Measurements from ENCODE around the gene BMP6. TPM values are rescaled to one million over a fixed set of nuclear protein-coding genes. Genes with fewer than 3 reads are reported as not detected.

The BMP6 gene
- polyA plus RNA-seq, 1 donor from 2014 or later = 2.4 TPM

DNA sequence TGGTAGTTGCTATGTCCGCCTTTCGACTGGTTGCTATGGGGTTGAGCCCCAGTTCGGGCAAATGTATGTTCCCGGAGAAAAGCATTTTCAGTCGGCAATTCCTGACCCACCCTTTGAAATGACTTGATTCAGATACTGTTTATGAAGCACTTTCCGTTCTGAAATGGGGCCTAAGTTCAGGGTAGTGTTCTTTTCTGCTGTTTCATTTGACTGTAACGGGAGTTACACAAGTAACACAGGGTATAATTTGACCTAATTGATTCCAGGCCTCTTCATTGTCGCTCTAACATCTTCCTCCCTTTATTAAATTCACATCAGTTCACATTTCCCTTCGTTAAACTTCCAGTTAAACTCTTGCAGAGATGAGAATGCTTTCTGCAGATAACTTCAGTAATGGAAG, 85.5 kb downstream of the BMP6 start:
- Histone ChIP-seq H3K9me3 (ENCODE audit: low read length) (no peaks in the 10 kb centered on the region), H3K4me3 (ENCODE audit: low read length) (no peak overlapping the region), H3K36me3 (ENCODE audit: insufficient read depth, low read length) (no peaks in the 10 kb centered on the region), H3F3A (ENCODE audit: insufficient read depth, low read length, poor library complexity, severe bottlenecking) (no peaks in the 10 kb centered on the region), H3K79me2 (replicated peaks; ENCODE audit: insufficient read depth, low read length) (no peaks in the 10 kb centered on the region), H2AFZ (ENCODE audit: low read depth, low read length) (no peak overlapping the region), H4K20me1 (ENCODE audit: insufficient read depth) (no peaks in the 10 kb centered on the region), H3K27me3 (ENCODE audit: insufficient read depth, low read depth, low read length) (no peaks in the 10 kb centered on the region), H3K27ac (ENCODE audit: low read length) (no peak overlapping the region), H3K9ac (ENCODE audit: low read length) (no peak overlapping the region), H3K9me2 (ENCODE audit: insufficient read depth, low read length) (no peaks in the 10 kb centered on the region), H3K4me2 (ENCODE audit: low read length) (no peak overlapping the region)
- TF ChIP-seq SMC3 (conservative IDR thresholded peaks at IDR 0.05; ENCODE audit: poor library complexity) (no peak), POLR2AphosphoS5 (IDR thresholded peaks at IDR 0.05) (no peak)
- TF ChIP-seq, protein P1, sequence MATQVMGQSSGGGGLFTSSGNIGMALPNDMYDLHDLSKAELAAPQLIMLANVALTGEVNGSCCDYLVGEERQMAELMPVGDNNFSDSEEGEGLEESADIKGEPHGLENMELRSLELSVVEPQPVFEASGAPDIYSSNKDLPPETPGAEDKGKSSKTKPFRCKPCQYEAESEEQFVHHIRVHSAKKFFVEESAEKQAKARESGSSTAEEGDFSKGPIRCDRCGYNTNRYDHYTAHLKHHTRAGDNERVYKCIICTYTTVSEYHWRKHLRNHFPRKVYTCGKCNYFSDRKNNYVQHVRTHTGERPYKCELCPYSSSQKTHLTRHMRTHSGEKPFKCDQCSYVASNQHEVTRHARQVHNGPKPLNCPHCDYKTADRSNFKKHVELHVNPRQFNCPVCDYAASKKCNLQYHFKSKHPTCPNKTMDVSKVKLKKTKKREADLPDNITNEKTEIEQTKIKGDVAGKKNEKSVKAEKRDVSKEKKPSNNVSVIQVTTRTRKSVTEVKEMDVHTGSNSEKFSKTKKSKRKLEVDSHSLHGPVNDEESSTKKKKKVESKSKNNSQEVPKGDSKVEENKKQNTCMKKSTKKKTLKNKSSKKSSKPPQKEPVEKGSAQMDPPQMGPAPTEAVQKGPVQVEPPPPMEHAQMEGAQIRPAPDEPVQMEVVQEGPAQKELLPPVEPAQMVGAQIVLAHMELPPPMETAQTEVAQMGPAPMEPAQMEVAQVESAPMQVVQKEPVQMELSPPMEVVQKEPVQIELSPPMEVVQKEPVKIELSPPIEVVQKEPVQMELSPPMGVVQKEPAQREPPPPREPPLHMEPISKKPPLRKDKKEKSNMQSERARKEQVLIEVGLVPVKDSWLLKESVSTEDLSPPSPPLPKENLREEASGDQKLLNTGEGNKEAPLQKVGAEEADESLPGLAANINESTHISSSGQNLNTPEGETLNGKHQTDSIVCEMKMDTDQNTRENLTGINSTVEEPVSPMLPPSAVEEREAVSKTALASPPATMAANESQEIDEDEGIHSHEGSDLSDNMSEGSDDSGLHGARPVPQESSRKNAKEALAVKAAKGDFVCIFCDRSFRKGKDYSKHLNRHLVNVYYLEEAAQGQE (IDR thresholded peaks at IDR 0.05; ENCODE audit: borderline replicate concordance) = no peak

DNA sequence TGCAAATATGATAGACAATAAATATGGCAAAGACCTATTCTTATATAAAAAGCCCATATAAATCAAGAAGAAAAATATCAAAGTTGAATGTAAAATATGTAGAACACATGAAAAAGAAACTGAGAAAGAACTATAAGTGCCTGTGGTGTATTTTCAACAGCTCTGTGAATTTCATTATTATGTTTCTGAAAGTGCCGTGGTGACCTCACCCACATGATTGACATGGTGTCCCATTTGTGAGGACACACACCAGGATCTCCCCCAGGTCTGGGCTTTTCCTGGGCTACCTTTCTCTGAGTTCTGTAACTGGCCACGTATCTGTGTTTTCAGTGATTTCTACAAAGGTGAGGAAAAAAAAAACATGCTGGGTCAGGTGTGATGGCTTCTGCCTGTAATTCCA, 86.7 kb downstream of the BMP6 start:
- Histone ChIP-seq H3K9ac (ENCODE audit: low read length) (no peak overlapping the region), H3K9me3 (ENCODE audit: low read length) (no peaks in the 10 kb centered on the region), H4K20me1 (ENCODE audit: insufficient read depth) (no peaks in the 10 kb centered on the region), H3K4me3 (ENCODE audit: low read length) (no peak overlapping the region), H2AFZ (ENCODE audit: low read depth, low read length) (no peak overlapping the region), H3F3A (ENCODE audit: insufficient read depth, low read length, poor library complexity, severe bottlenecking) (no peaks in the 10 kb centered on the region), H3K27me3 (ENCODE audit: insufficient read depth, low read depth, low read length) (no peaks in the 10 kb centered on the region), H3K9me2 (ENCODE audit: insufficient read depth, low read length) (no peaks in the 10 kb centered on the region), H3K4me2 (ENCODE audit: low read length) (no peak overlapping the region), H3K27ac (ENCODE audit: low read length) (no peak overlapping the region), H3K79me2 (replicated peaks; ENCODE audit: insufficient read depth, low read length) (no peaks in the 10 kb centered on the region), H3K36me3 (ENCODE audit: insufficient read depth, low read length) (no peaks in the 10 kb centered on the region)
- TF ChIP-seq, protein P2, sequence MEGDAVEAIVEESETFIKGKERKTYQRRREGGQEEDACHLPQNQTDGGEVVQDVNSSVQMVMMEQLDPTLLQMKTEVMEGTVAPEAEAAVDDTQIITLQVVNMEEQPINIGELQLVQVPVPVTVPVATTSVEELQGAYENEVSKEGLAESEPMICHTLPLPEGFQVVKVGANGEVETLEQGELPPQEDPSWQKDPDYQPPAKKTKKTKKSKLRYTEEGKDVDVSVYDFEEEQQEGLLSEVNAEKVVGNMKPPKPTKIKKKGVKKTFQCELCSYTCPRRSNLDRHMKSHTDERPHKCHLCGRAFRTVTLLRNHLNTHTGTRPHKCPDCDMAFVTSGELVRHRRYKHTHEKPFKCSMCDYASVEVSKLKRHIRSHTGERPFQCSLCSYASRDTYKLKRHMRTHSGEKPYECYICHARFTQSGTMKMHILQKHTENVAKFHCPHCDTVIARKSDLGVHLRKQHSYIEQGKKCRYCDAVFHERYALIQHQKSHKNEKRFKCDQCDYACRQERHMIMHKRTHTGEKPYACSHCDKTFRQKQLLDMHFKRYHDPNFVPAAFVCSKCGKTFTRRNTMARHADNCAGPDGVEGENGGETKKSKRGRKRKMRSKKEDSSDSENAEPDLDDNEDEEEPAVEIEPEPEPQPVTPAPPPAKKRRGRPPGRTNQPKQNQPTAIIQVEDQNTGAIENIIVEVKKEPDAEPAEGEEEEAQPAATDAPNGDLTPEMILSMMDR (IDR thresholded peaks at IDR 0.05; ENCODE audit: poor library complexity, severe bottlenecking) = no peak
- TF ChIP-seq MXI1 (conservative IDR thresholded peaks at IDR 0.05; ENCODE audit: poor library complexity, severe bottlenecking) (no peak), RAD21 (conservative IDR thresholded peaks at IDR 0.05) (no peak), EP300 (conservative IDR thresholded peaks at IDR 0.05; ENCODE audit: poor library complexity, severe bottlenecking) (no peak), EZH2 (IDR thresholded peaks at IDR 0.05; ENCODE audit: borderline replicate concordance, insufficient read depth, low read length, poor library complexity, severe bottlenecking) (no peak), SMC3 (conservative IDR thresholded peaks at IDR 0.05; ENCODE audit: poor library complexity) (no peak), TAF1 (IDR thresholded peaks at IDR 0.05; ENCODE audit: low read depth) (no peak), POLR2AphosphoS5 (IDR thresholded peaks at IDR 0.05) (no peak)
- TF ChIP-seq, protein P1 (IDR thresholded peaks at IDR 0.05; ENCODE audit: borderline replicate concordance) = no peak

All from neural cell (in vitro differentiated cells).